Activated CD8-positive, alpha-beta memory T cell treated with anti-CD3 and anti-CD28 coated beads for 1 hour (primary cell): ENCODE results near the gene RMND5A.
A peak's percentile ranks its signal among the peaks of the same experiment; 100 is the strongest.

Experiments used
- DNase-seq, 2 donors: peaks; one replicate each; pipeline ENCODE4 v3.0.0-alpha.2; 2020; ENCODE audit warnings: low read depth in 1 of 2; ENCODE audit errors: extremely low read depth in 1 of 2

Gene RMND5A

GRCh38 chr2:86790134-86790675 lies 70.1 kb downstream of the RMND5A start:
- DNase-seq, result no peak

GRCh38 chr2:86790676-86791572 lies 70.8 kb downstream of the RMND5A start, which contains the start of gene CD8A:
CD8A (minus strand) TSS chr2:86790913; CDS start chr2:86790825, 88 bp downstream.
- DNase-seq, result no peak

GRCh38 chr2:86791573-86791972 lies 71.5 kb downstream of the RMND5A start:
- DNase-seq, result no peak

GRCh38 chr2:86793752-86794151 lies 73.7 kb downstream of the RMND5A start:
- no peak for DNase-seq

GRCh38 chr2:86794861-86795260 lies 74.8 kb downstream of the RMND5A start:
- DNase-seq, result no peak

- DNase-seq, result no peak
These were observed 80.9 kb downstream of the RMND5A start for GRCh38 chr2:86800856-86801567.

- DNase-seq, result no peak
These were observed 86.2 kb downstream of the RMND5A start for GRCh38 chr2:86806059-86806857.

- no peak for DNase-seq
These were observed 87.0 kb downstream of the RMND5A start for GRCh38 chr2:86807133-86807467.

- peak in 1 of 2 donors; percentile 52 for DNase-seq
These were observed 87.6 kb downstream of the RMND5A start for GRCh38 chr2:86807468-86808275.

GRCh38 chr2:86808315-86809161 lies 88.4 kb downstream of the RMND5A start:
- peak; percentile 92 to 93 for DNase-seq

- DNase-seq, result no peak
These were observed 89.5 kb downstream of the RMND5A start for GRCh38 chr2:86809481-86810121.

GRCh38 chr2:86815611-86816010 lies 95.5 kb downstream of the RMND5A start:
- DNase-seq, result no peak

GRCh38 chr2:86818114-86818801 lies 98.2 kb downstream of the RMND5A start:
- DNase-seq, result no peak

GRCh38 chr2:86818957-86819356 lies 98.9 kb downstream of the RMND5A start:
- no peak for DNase-seq

- no peak for DNase-seq
These were observed 101.2 kb downstream of the RMND5A start for GRCh38 chr2:86821306-86821705.

GRCh38 chr2:86821842-86822241 lies 101.8 kb downstream of the RMND5A start:
- DNase-seq, result no peak

- DNase-seq, result no peak
These were observed 102.7 kb downstream of the RMND5A start for GRCh38 chr2:86822668-86823345.
